SK-N-SH treated with all-trans-retinoic acid at 6 μM for 48 hours (cell line): ENCODE data around the gene NHS.

Experiments
- ESRRG ChIP-seq: fragments of 250-450 bp; sonication (Bioruptor Pico); IDR thresholded peaks from 2 replicates; pipeline ENCODE4 v1.6.1; 2021; ENCODE audit warnings: mild to moderate bottlenecking
- ISL1 ChIP-seq: fragments of 250-450 bp; sonication (Bioruptor Pico); IDR thresholded peaks from 2 replicates; pipeline ENCODE4 v2.1.2; 2022; ENCODE audit warnings: mild to moderate bottlenecking, moderate library complexity
- OSR1 ChIP-seq: fragments of 250-450 bp; sonication (Bioruptor Pico); IDR thresholded peaks from 2 replicates; pipeline ENCODE4 v1.8.0; 2022; ENCODE audit warnings: moderate library complexity, mild to moderate bottlenecking, inconsistent platforms
- PPARA ChIP-seq: fragments of 250-450 bp; sonication (Bioruptor Pico); IDR thresholded peaks from 2 replicates; pipeline ENCODE4 v1.5.0; 2020; ENCODE audit warnings: mild to moderate bottlenecking, borderline replicate concordance
- SNAI2 ChIP-seq: fragments of 250-450 bp; sonication (Bioruptor Pico); IDR thresholded peaks from 2 replicates; pipeline ENCODE4 v1.5.0; 2020; ENCODE audit warnings: mild to moderate bottlenecking, moderate library complexity
- ZNF565 ChIP-seq: fragments of 450-650 bp; formaldehyde crosslinking; conservative IDR thresholded peaks from 2 replicates; pipeline ENCODE4 v1.5.0; 2020; ENCODE audit warnings: low read depth, mild to moderate bottlenecking, moderate library complexity
- ZNF8 ChIP-seq: fragments of 450-650 bp; formaldehyde crosslinking; IDR thresholded peaks from 2 replicates; pipeline ENCODE4 v1.5.0; 2020; ENCODE audit warnings: mild to moderate bottlenecking, moderate library complexity
- TF ChIP-seq, protein P1 (sequence below): fragments of 250-450 bp; sonication (Bioruptor Pico); IDR thresholded peaks from 2 replicates; pipeline ENCODE4 v1.5.1; 2020; ENCODE audit warnings: low read depth, mild to moderate bottlenecking, moderate library complexity
- TF ChIP-seq, protein P2 (sequence below): fragments of 250-450 bp; sonication (Bioruptor Pico); IDR thresholded peaks from 2 replicates; pipeline ENCODE4 v1.5.1; 2021; ENCODE audit warnings: mild to moderate bottlenecking, moderate library complexity
- TF ChIP-seq, protein P3 (sequence below): fragments of 250-450 bp; sonication (Bioruptor Pico); IDR thresholded peaks from 2 replicates; pipeline ENCODE4 v1.8.0; 2020; ENCODE audit warnings: mild to moderate bottlenecking, moderate library complexity, borderline replicate concordance

DNA sequence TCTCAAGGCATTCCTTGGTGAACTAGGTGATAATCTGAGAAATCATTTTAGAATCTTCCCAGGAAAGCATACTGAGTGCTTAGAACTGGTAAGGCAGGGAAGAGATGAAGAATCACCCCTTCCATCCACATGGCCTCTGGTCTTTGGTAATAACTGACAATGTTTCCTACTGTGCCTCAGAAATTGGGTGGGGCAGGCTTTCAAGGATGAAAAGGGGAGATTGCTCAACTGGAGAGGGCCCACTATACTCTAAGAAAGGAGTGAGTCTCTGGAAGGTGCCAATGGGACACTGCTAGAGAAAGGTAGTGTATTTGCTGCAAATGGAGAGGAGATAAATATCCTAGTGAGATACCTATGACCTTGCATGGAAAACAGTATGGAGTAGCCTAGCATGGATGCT is 227.2 kb downstream of the NHS start:
- no peak for TF ChIP-seq ZNF565 (CRISPR knock-in tag)
- TF ChIP-seq SNAI2 (CRISPR knock-in tag): no peak
- no peak for TF ChIP-seq ESRRG (CRISPR knock-in tag)
- no peak for TF ChIP-seq ISL1 (CRISPR knock-in tag)
- TF ChIP-seq PPARA (CRISPR knock-in tag): no peak
- TF ChIP-seq, protein P1, sequence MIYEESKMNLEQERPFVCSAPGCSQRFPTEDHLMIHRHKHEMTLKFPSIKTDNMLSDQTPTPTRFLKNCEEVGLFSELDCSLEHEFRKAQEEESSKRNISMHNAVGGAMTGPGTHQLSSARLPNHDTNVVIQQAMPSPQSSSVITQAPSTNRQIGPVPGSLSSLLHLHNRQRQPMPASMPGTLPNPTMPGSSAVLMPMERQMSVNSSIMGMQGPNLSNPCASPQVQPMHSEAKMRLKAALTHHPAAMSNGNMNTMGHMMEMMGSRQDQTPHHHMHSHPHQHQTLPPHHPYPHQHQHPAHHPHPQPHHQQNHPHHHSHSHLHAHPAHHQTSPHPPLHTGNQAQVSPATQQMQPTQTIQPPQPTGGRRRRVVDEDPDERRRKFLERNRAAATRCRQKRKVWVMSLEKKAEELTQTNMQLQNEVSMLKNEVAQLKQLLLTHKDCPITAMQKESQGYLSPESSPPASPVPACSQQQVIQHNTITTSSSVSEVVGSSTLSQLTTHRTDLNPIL (CRISPR knock-in tag): no peak
- TF ChIP-seq, protein P2, sequence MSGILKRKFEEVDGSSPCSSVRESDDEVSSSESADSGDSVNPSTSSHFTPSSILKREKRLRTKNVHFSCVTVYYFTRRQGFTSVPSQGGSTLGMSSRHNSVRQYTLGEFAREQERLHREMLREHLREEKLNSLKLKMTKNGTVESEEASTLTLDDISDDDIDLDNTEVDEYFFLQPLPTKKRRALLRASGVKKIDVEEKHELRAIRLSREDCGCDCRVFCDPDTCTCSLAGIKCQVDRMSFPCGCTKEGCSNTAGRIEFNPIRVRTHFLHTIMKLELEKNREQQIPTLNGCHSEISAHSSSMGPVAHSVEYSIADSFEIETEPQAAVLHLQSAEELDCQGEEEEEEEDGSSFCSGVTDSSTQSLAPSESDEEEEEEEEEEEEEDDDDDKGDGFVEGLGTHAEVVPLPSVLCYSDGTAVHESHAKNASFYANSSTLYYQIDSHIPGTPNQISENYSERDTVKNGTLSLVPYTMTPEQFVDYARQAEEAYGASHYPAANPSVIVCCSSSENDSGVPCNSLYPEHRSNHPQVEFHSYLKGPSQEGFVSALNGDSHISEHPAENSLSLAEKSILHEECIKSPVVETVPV (CRISPR knock-in tag): no peak
- TF ChIP-seq OSR1: no peak
- TF ChIP-seq, protein P3, sequence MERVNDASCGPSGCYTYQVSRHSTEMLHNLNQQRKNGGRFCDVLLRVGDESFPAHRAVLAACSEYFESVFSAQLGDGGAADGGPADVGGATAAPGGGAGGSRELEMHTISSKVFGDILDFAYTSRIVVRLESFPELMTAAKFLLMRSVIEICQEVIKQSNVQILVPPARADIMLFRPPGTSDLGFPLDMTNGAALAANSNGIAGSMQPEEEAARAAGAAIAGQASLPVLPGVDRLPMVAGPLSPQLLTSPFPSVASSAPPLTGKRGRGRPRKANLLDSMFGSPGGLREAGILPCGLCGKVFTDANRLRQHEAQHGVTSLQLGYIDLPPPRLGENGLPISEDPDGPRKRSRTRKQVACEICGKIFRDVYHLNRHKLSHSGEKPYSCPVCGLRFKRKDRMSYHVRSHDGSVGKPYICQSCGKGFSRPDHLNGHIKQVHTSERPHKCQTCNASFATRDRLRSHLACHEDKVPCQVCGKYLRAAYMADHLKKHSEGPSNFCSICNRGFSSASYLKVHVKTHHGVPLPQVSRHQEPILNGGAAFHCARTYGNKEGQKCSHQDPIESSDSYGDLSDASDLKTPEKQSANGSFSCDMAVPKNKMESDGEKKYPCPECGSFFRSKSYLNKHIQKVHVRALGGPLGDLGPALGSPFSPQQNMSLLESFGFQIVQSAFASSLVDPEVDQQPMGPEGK (CRISPR knock-in tag): no peak
- no peak for TF ChIP-seq ZNF8 (CRISPR knock-in tag)
